Spleen (tissue), 7 donors: Measurements from ENCODE around the gene ZNF33A.

Experiments
- POLR2A ChIP-seq, 3 donors: fragments of 450-650 bp; IDR thresholded peaks; one replicate each; pipeline ENCODE4 v1.5.1; 2017; ENCODE audit warnings: antibody characterized with exemption in 3 of 3, mild to moderate bottlenecking in 1 of 3
- POLR2AphosphoS5 ChIP-seq, 3 donors: sonication (generic); formaldehyde crosslinking; IDR thresholded peaks; one replicate each; pipeline ENCODE4 v1.5.1; 2017; ENCODE audit warnings: antibody characterized with exemption in 3 of 3
- TF ChIP-seq, protein P1 (sequence below), 11 experiments: fragments of 200-600 bp in 7 of 11; fragments of 450-650 bp in 4 of 11; sonication (generic) in 4 of 11; IDR thresholded peaks in 8 of 11; conservative IDR thresholded peaks in 3 of 11; 1 replicate in 7 of 11; 2 replicates in 4 of 11; pipeline versions ENCODE4 v1.4.0 to v1.8.0; 2016 to 2021; ENCODE audit warnings: antibody characterized with exemption in 11 of 11, inconsistent platforms in 4 of 11, mild to moderate bottlenecking in 1 of 11
- donor health status: DM: no; HTN: no; CAD: no; lungs with moderate emphysema.
- donor health status: DM: no; HTN: no; CAD: no.
- donor health status: DM: no; HTN: no; CAD: no.

DNA sequence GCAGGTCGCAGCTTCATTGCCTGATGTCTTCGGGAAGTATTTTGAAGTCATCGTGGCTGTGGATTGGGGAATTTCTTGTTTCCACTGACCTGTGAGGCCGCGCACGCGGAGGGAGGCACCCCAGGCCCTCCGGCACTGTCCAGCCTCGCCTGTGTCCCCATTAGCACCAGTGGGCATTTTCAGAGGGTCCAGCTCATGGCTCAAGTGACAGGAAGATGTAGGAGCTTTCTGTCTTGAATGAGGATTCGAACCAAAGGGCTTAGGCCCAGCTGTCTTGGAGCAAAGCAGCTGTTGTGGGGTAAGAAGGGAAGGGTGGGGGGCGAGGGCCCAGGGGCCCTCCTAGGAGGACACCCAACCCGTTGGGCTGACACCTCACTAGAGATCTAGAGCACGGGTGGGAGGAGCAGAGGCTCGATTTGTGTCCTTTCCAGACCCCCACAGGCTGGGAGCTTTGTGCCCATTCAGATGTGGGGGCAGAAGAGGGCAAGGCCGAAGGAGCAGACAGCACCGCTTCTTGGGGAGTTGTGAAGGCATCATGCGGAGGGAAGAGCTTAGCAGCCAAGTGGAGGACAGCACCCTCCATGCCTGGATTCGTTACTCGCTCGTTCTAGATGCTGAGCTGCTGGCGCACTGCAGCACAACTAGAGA, 84.6 kb downstream of the ZNF33A start:
- TF ChIP-seq POLR2A (IDR thresholded peaks at IDR 0.05) (no peak), POLR2AphosphoS5 (IDR thresholded peaks at IDR 0.05) (no peak)
- TF ChIP-seq, protein P1, sequence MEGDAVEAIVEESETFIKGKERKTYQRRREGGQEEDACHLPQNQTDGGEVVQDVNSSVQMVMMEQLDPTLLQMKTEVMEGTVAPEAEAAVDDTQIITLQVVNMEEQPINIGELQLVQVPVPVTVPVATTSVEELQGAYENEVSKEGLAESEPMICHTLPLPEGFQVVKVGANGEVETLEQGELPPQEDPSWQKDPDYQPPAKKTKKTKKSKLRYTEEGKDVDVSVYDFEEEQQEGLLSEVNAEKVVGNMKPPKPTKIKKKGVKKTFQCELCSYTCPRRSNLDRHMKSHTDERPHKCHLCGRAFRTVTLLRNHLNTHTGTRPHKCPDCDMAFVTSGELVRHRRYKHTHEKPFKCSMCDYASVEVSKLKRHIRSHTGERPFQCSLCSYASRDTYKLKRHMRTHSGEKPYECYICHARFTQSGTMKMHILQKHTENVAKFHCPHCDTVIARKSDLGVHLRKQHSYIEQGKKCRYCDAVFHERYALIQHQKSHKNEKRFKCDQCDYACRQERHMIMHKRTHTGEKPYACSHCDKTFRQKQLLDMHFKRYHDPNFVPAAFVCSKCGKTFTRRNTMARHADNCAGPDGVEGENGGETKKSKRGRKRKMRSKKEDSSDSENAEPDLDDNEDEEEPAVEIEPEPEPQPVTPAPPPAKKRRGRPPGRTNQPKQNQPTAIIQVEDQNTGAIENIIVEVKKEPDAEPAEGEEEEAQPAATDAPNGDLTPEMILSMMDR (IDR thresholded peaks at IDR 0.05 in 8 of 11, conservative IDR thresholded peaks at IDR 0.05 in 3 of 11): no peak
